ENCODE measurements around the gene TCEANC2. TPM values are rescaled to one million over a fixed set of nuclear protein-coding genes. Genes with fewer than 3 reads are reported as not detected.

Gene TCEANC2
- total RNA-seq, 1 experiment from 2014 or later = 4.2 TPM

DNA sequence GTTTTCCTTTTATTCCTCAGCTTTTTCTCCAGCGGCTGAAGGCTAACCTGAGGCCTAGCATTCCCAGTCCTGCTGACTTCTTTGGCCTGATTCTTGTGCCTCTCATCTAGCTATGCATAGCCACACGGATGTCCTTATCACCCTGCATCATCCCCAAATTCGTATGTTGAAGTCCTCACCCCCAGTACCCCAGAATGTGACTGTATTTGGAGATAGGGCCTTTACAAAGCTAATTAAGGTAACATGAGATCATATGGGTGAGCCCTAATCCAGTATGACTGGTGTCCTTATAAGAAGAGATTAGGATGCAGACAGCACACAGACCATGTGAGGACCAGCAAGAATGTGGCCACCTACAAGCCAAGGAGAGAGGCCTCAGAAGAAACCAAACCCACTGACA lies 54.7 kb downstream of the TCEANC2 start:
- Histone ChIP-seq H3K4me3 (ENCODE audit: low read depth, low read length, poor library complexity, severe bottlenecking) (no peak overlapping the region), H3K36me3 (ENCODE audit: insufficient read depth, low read length, poor library complexity, severe bottlenecking) (no peaks in the 10 kb centered on the region), H3K9me3 (ENCODE audit: low read depth, low read length, poor library complexity, severe bottlenecking) (no peaks in the 10 kb centered on the region), H3K27ac (ENCODE audit: low read depth, low read length, poor library complexity, severe bottlenecking) (no peak overlapping the region), H3K27me3 (replicated peaks; ENCODE audit: insufficient read depth, low read depth, low read length, poor library complexity) (no peaks in the 10 kb centered on the region), H3K4me1 (ENCODE audit: insufficient read depth, low read length, poor library complexity, severe bottlenecking) (no peaks in the 10 kb centered on the region)
- CTCF ChIA-PET = no interaction called here
- DNase-seq (ENCODE audit: low spot score) = no peak
- no TSS peak for BruUV-seq (replicated peaks)
- POLR2A ChIA-PET (ENCODE audit: low non-redundant PET) = no interaction called here
- intact Hi-C loops (cut with micrococcal nuclease; ENCODE audit: unreplicated experiment) = no loop called here
- TF ChIP-seq CTCF (conservative IDR thresholded peaks at IDR 0.05; ENCODE audit: low read depth, low read length) (no peak), EZH2 (IDR thresholded peaks at IDR 0.05; ENCODE audit: borderline replicate concordance, low read depth, low read length, poor library complexity, severe bottlenecking) (no peak)

GRCh38 chr1:54109129-54110090 lies 56.0 kb downstream of the TCEANC2 start:
- intact Hi-C loops (cut with micrococcal nuclease; ENCODE audit: unreplicated experiment) = no loop called here
- CTCF ChIA-PET = no interaction called here

DNA sequence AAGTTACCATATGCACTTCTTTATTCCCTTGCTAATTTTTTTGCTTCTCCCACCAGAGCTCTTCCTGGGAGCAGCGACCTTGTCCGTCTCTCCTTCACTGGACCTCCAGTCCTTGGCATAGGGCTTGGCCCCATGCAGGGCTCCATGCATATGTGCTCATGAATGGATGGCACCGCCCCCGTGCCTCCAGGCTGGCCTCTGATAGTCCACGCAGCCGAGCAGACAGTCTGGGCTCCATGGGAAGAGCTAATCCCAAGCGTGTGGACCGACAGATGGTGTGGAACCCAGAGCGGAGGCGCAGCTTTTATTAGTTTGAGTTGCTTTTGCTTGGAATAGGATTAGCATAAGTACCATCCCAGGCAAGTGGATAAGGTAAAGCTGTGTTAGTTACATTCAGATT lies 57.6 kb downstream of the TCEANC2 start:
- DNase-seq (ENCODE audit: low spot score) = no peak
- no peaks in the 10 kb centered on the region for H3K27me3 ChIP-seq (replicated peaks; ENCODE audit: insufficient read depth, low read depth, low read length, poor library complexity)
- no peak overlapping the region for H3K27ac ChIP-seq (ENCODE audit: low read depth, low read length, poor library complexity, severe bottlenecking)
- intact Hi-C loops (cut with micrococcal nuclease; ENCODE audit: unreplicated experiment) = no loop called here
- no peaks in the 10 kb centered on the region for H3K4me1 ChIP-seq (ENCODE audit: insufficient read depth, low read length, poor library complexity, severe bottlenecking)
- CTCF ChIA-PET = no interaction called here
- no peaks in the 10 kb centered on the region for H3K9me3 ChIP-seq (ENCODE audit: low read depth, low read length, poor library complexity, severe bottlenecking)
- H3K4me3 ChIP-seq (ENCODE audit: low read depth, low read length, poor library complexity, severe bottlenecking) = no peak overlapping the region
- TF ChIP-seq EZH2 (IDR thresholded peaks at IDR 0.05; ENCODE audit: borderline replicate concordance, low read depth, low read length, poor library complexity, severe bottlenecking) (no peak), CTCF (conservative IDR thresholded peaks at IDR 0.05; ENCODE audit: low read depth, low read length) (no peak)
- POLR2A ChIA-PET (ENCODE audit: low non-redundant PET) = no interaction called here
- BruUV-seq (replicated peaks) = no TSS peak
- H3K36me3 ChIP-seq (ENCODE audit: insufficient read depth, low read length, poor library complexity, severe bottlenecking) = no peaks in the 10 kb centered on the region

More at GRCh38 chr1:54109129-54110090, 56.0 kb downstream of the TCEANC2 start:
- POLR2A ChIA-PET (ENCODE audit: low non-redundant PET) = no interaction called here
- BruUV-seq (replicated peaks) = no TSS peak
- no peaks in the 10 kb centered on the region for H3K4me1 ChIP-seq (ENCODE audit: insufficient read depth, low read length, poor library complexity, severe bottlenecking)
- no peak overlapping the region for H3K4me3 ChIP-seq (ENCODE audit: low read depth, low read length, poor library complexity, severe bottlenecking)
- no peaks in the 10 kb centered on the region for H3K27me3 ChIP-seq (replicated peaks; ENCODE audit: insufficient read depth, low read depth, low read length, poor library complexity)
- H3K9me3 ChIP-seq (ENCODE audit: low read depth, low read length, poor library complexity, severe bottlenecking) = no peaks in the 10 kb centered on the region
- TF ChIP-seq EZH2 (IDR thresholded peaks at IDR 0.05; ENCODE audit: borderline replicate concordance, low read depth, low read length, poor library complexity, severe bottlenecking) (no peak), CTCF (conservative IDR thresholded peaks at IDR 0.05; ENCODE audit: low read depth, low read length) (no peak)
- H3K36me3 ChIP-seq (ENCODE audit: insufficient read depth, low read length, poor library complexity, severe bottlenecking) = no peaks in the 10 kb centered on the region
- DNase-seq (ENCODE audit: low spot score) = no peak
- H3K27ac ChIP-seq (ENCODE audit: low read depth, low read length, poor library complexity, severe bottlenecking) = no peak overlapping the region

Data from A673 (cell line).